Measurements from ENCODE around the gene FBXL5. TPM values are rescaled to one million over a fixed set of nuclear protein-coding genes. Genes with fewer than 3 reads are reported as not detected.

Gene FBXL5
- total RNA-seq, 1 donor from 2014 or later: 44.1 TPM

- H3K27me3 ChIP-seq (ENCODE audit: control insufficient read depth, insufficient read depth, low read length): no peaks in the 10 kb centered on the region
- H3K4me3 ChIP-seq (ENCODE audit: low read depth, low read length): no peak overlapping the region
- no peak for DNase-seq (ENCODE audit: low read depth)
- no peaks in the 10 kb centered on the region for H3K36me3 ChIP-seq (ENCODE audit: control insufficient read depth, insufficient read depth, low read length)
- no peak for TF ChIP-seq CTCF (IDR thresholded peaks at IDR 0.05; ENCODE audit: insufficient read depth, low read length, poor library complexity, severe bottlenecking)
Measured at GRCh38 chr4:15676039-15676438, 20.9 kb upstream of the FBXL5 start.

GRCh38 chr4:15675356-15675755 is 20.2 kb upstream of the FBXL5 start:
- no peak for DNase-seq (ENCODE audit: low read depth)

GRCh38 chr4:15674926-15675325 is 19.8 kb upstream of the FBXL5 start:
- H3K4me3 ChIP-seq (ENCODE audit: low read depth, low read length): no peak overlapping the region
- TF ChIP-seq CTCF (IDR thresholded peaks at IDR 0.05; ENCODE audit: insufficient read depth, low read length, poor library complexity, severe bottlenecking): no peak
- no peak for DNase-seq (ENCODE audit: low read depth)
- H3K27me3 ChIP-seq (ENCODE audit: control insufficient read depth, insufficient read depth, low read length): no peaks in the 10 kb centered on the region
- H3K36me3 ChIP-seq (ENCODE audit: control insufficient read depth, insufficient read depth, low read length): no peaks in the 10 kb centered on the region

More at GRCh38 chr4:15675356-15675755, 20.2 kb upstream of the FBXL5 start:
- no peak for TF ChIP-seq CTCF (IDR thresholded peaks at IDR 0.05; ENCODE audit: insufficient read depth, low read length, poor library complexity, severe bottlenecking)
- Histone ChIP-seq H3K27me3 (ENCODE audit: control insufficient read depth, insufficient read depth, low read length) (no peaks in the 10 kb centered on the region), H3K36me3 (ENCODE audit: control insufficient read depth, insufficient read depth, low read length) (no peaks in the 10 kb centered on the region), H3K4me3 (ENCODE audit: low read depth, low read length) (no peak overlapping the region)

- Histone ChIP-seq H3K36me3 (ENCODE audit: control insufficient read depth, insufficient read depth, low read length) (no peaks in the 10 kb centered on the region), H3K4me3 (ENCODE audit: low read depth, low read length) (no peak overlapping the region), H3K27me3 (ENCODE audit: control insufficient read depth, insufficient read depth, low read length) (no peaks in the 10 kb centered on the region)
- no peak for TF ChIP-seq CTCF (IDR thresholded peaks at IDR 0.05; ENCODE audit: insufficient read depth, low read length, poor library complexity, severe bottlenecking)
- no peak for DNase-seq (ENCODE audit: low read depth)
Measured at GRCh38 chr4:15674046-15674445, 18.9 kb upstream of the FBXL5 start.

GRCh38 chr4:15673337-15673736 is 18.2 kb upstream of the FBXL5 start:
- no peak for DNase-seq (ENCODE audit: low read depth)
- Histone ChIP-seq H3K27me3 (ENCODE audit: control insufficient read depth, insufficient read depth, low read length) (no peaks in the 10 kb centered on the region), H3K36me3 (ENCODE audit: control insufficient read depth, insufficient read depth, low read length) (no peaks in the 10 kb centered on the region), H3K4me3 (ENCODE audit: low read depth, low read length) (no peak overlapping the region)
- no peak for TF ChIP-seq CTCF (IDR thresholded peaks at IDR 0.05; ENCODE audit: insufficient read depth, low read length, poor library complexity, severe bottlenecking)

- Histone ChIP-seq H3K27me3 (ENCODE audit: control insufficient read depth, insufficient read depth, low read length) (no peaks in the 10 kb centered on the region), H3K4me3 (ENCODE audit: low read depth, low read length) (no peak overlapping the region), H3K36me3 (ENCODE audit: control insufficient read depth, insufficient read depth, low read length) (no peaks in the 10 kb centered on the region)
- DNase-seq (ENCODE audit: low read depth): no peak
- no peak for TF ChIP-seq CTCF (IDR thresholded peaks at IDR 0.05; ENCODE audit: insufficient read depth, low read length, poor library complexity, severe bottlenecking)
Measured at GRCh38 chr4:15672101-15672500, 16.9 kb upstream of the FBXL5 start.

All from kidney epithelial cell (primary cell).